OCI-LY1 (cell line): ENCODE results near the gene LCE1F.

ENCODE experiments used
- CTCF ChIP-seq: fragments of 200-600 bp; sonication (generic), shearing (Covaris generic); IDR thresholded peaks from 2 replicates; pipeline ENCODE4 v1.5.1; 2017; ENCODE audit warnings: mild to moderate bottlenecking, antibody characterized with exemption, low read length, moderate library complexity, mixed read lengths
- EZH2 ChIP-seq: fragments of 200-600 bp; sonication (generic), shearing (Covaris generic); IDR thresholded peaks from 2 replicates; pipeline ENCODE4 v1.8.0; 2017; ENCODE audit warnings: borderline replicate concordance, mixed run types, mild to moderate bottlenecking, antibody characterized with exemption, low read length, moderate library complexity, mixed read lengths

GRCh38 chr1:152811050-152811449 is 36.1 kb downstream of the LCE1F start:
- TF ChIP-seq CTCF (no peak), EZH2 (no peak)
